ENCODE measurements around the gene IFNLR1. TPM values are rescaled to one million over a fixed set of nuclear protein-coding genes. Genes with fewer than 3 reads are reported as not detected.

IFNLR1 gene
- 7.1 and 19.9 TPM in 2 replicates for total RNA-seq (ENCODE audit: low replicate concordance)
- long read RNA-seq, partial matches to known transcripts: 2 of 6 reads
- long read RNA-seq, other reads (novel, unspliced or antisense): 4 of 6 reads

- peaks cover 15% of the 10 kb centered on the region for H3K4me1 Mint-ChIP-seq (ENCODE audit: unreplicated experiment)
- peak; percentile 76 for DNase-seq (ENCODE audit: extremely low spot score, unreplicated experiment)
- H3K36me3 Mint-ChIP-seq: no peaks in the 10 kb centered on the region
- peak within 1 kb of the TSS; percentile 94 for H3K27ac Mint-ChIP-seq
- H3K9me3 Mint-ChIP-seq: no peaks in the 10 kb centered on the region
- H3K27me3 Mint-ChIP-seq: peaks cover 23% of the 10 kb centered on the region
- TF ChIP-seq, protein P1, sequence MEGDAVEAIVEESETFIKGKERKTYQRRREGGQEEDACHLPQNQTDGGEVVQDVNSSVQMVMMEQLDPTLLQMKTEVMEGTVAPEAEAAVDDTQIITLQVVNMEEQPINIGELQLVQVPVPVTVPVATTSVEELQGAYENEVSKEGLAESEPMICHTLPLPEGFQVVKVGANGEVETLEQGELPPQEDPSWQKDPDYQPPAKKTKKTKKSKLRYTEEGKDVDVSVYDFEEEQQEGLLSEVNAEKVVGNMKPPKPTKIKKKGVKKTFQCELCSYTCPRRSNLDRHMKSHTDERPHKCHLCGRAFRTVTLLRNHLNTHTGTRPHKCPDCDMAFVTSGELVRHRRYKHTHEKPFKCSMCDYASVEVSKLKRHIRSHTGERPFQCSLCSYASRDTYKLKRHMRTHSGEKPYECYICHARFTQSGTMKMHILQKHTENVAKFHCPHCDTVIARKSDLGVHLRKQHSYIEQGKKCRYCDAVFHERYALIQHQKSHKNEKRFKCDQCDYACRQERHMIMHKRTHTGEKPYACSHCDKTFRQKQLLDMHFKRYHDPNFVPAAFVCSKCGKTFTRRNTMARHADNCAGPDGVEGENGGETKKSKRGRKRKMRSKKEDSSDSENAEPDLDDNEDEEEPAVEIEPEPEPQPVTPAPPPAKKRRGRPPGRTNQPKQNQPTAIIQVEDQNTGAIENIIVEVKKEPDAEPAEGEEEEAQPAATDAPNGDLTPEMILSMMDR (conservative IDR thresholded peaks at IDR 0.05): no peak
- peak within 1 kb of the TSS; percentile 92 for H3K4me3 Mint-ChIP-seq
Observed at GRCh38 chr1:24186993-24187790, at the start of gene IFNLR1. Gene IFNLR1, minus strand, starts transcription at chr1:24187289. Its CDS starts 41 bp downstream, at chr1:24187248.

DNA sequence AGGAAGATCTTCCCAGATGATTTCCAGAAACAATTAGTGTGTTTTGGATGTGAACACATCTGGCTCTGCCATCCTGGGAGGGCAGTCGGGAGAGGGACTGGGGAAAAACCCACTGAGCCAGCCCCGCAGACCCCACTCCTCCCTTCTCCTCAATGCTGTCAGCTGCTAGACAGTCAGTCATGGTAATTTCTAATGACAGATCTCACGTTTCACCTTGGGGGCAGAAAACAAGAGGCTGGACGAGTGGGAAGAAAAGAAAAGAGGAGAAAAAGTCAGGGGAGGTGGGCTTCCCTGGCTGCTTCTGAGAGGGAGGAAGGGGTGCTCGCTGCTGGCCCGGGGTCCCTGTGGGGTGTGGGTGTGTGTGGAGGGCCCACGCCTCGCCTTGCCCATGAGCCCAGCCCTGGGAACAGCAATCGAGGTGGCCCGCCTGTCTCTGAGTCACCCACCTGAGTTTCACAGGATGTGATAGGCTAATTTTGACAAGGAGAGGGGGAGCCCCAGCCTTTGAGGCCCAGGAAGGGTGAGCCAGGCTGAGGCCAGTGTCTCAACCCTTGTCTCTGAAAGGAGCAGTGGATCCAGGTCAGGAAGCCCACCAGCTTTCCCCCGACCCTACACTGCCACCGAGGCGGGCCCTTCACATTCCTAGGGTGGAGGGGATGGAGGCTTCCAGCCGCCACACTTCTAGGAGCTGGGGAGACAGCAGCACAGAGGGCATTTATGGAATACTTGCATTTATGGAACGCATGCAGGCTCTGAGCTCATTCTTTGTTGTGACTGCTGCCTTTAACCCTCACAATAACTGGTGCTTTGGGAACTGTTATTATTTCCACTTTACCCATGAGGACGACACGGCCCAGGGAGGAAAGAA, 49.1 kb upstream of the IFNLR1 start:
- H3K4me3 Mint-ChIP-seq: peak overlapping the region; percentile 20
- TF ChIP-seq, protein P1 (conservative IDR thresholded peaks at IDR 0.05): no peak
- no peaks in the 10 kb centered on the region for H3K36me3 Mint-ChIP-seq
- DNase-seq (ENCODE audit: extremely low spot score, unreplicated experiment): no peak
- no peaks in the 10 kb centered on the region for H3K27me3 Mint-ChIP-seq
- H3K4me1 Mint-ChIP-seq (ENCODE audit: unreplicated experiment): peaks cover 19% of the 10 kb centered on the region
- H3K27ac Mint-ChIP-seq: peak overlapping the region; percentile 66
- peaks cover 4% of the 10 kb centered on the region for H3K9me3 Mint-ChIP-seq

DNA sequence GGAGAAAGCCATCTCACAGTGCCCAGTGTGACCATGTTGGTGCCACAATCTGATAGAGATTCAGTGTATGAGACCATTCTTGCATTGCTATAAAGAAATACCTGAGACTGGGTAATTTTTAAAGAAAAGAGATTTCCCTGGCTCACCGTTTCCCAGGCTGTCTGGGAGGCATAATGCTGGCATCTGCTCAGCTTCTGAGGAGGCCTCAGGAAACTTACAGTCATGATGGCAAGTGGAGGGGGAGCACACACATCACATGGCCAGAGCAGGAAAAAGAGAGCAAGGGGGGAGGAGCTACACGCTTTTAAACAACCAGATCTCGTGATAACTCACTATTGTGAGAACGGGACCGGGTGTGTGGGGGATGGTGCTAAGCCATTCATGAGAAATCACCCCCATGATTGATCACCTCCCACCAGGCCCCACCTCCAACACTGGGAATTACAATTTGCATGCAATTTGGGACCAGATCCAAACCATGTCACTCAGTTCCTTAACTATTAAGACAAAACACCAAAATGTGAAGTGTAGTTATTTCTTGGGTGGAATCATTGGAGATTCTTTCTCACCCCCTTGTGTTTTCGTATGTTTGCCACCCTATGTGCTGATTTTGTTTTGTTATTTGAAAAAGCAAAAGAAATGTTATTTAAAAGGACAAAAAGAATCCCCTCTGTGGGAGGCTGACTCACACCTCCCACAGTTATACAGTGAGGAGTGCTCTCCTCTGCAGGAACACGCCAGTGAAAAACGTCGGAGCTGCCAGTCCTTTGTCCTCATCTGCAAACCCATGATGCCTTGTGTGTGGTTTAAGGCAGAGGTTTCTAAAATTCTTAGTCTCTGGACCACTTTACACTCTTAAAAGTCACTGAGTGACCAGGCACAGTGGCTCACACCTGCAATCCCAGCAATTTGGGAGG, 46.9 kb upstream of the IFNLR1 start:
- no peak for DNase-seq (ENCODE audit: extremely low spot score, unreplicated experiment)
- Mint-ChIP-seq H3K4me1 (ENCODE audit: unreplicated experiment) (peaks cover 19% of the 10 kb centered on the region), H3K9me3 (peaks cover 4% of the 10 kb centered on the region), H3K27me3 (no peaks in the 10 kb centered on the region), H3K36me3 (no peaks in the 10 kb centered on the region), H3K4me3 (no peak overlapping the region), H3K27ac (no peak overlapping the region)
- TF ChIP-seq, protein P1 (conservative IDR thresholded peaks at IDR 0.05): no peak

- TF ChIP-seq, protein P1 (conservative IDR thresholded peaks at IDR 0.05): no peak
- Mint-ChIP-seq H3K36me3 (no peaks in the 10 kb centered on the region), H3K9me3 (peaks cover 4% of the 10 kb centered on the region), H3K4me3 (no peak overlapping the region), H3K4me1 (ENCODE audit: unreplicated experiment) (peaks cover 12% of the 10 kb centered on the region), H3K27ac (no peak overlapping the region), H3K27me3 (no peaks in the 10 kb centered on the region)
- no peak for DNase-seq (ENCODE audit: extremely low spot score, unreplicated experiment)
Observed at GRCh38 chr1:24231701-24232100, 44.6 kb upstream of the IFNLR1 start.

DNA sequence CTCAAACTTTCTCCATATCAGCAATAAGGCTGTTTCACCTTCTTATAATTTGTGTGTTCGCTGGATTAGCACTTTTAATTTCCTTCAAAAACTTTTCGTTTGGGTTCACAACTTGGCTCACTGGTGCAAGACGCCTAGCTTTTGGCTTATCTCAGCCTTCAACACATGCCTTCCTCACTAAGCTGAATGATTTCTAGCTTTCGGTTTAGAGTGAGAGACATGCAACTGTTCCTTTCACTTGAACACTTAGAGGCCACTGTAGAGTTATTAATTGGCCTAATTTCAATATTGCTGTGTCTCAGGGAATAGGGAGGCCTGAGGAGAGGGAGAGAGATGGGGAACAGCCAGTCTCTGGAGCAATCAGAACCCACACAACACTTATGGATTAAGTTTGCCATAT, 41.2 kb upstream of the IFNLR1 start:
- DNase-seq (ENCODE audit: extremely low spot score, unreplicated experiment): no peak
- Mint-ChIP-seq H3K36me3 (no peaks in the 10 kb centered on the region), H3K4me1 (ENCODE audit: unreplicated experiment) (no peaks in the 10 kb centered on the region), H3K4me3 (no peak overlapping the region), H3K27ac (no peak overlapping the region), H3K27me3 (no peaks in the 10 kb centered on the region), H3K9me3 (no peaks in the 10 kb centered on the region)
- TF ChIP-seq, protein P1 (conservative IDR thresholded peaks at IDR 0.05): no peak

Measured in type B pancreatic cell (in vitro differentiated cells).